H1 (cell line): Measurements from ENCODE around the gene FARS2. TPM values are rescaled to one million over a fixed set of nuclear protein-coding genes. Genes with fewer than 3 reads are reported as not detected.

ENCODE experiments used
- CTCF ChIA-PET: fragments of 300-600 bp; sonication (Branson Sonifier 250); formaldehyde crosslinking; loops from one replicate; lab custom pipeline; 2021; ENCODE audit not compliant: partially characterized antibody; lab: Charles Lee
- POLR2A ChIA-PET: fragments of 300-600 bp; sonication (Branson Sonifier 250); formaldehyde crosslinking; loops from one replicate; lab custom pipeline; 2021; ENCODE audit warnings: inconsistent platforms; ENCODE audit not compliant: partially characterized antibody; lab: Charles Lee
- DNase-seq, 2 experiments: peaks; one replicate each; pipeline versions ENCODE4 v3.0.0 to v3.0.0-alpha.2; 2010 to 2022; ENCODE audit warnings: low spot score in 2 of 2, low read depth in 1 of 2, mixed read lengths in 1 of 2
- FAIRE-seq: peaks from 2 replicates; lab custom pipeline; 2011; peaks lifted over from hg19 to GRCh38; lab: Jason Lieb, UNC
- H2AFZ ChIP-seq: 2 replicates; pipeline ENCODE4 v1.8.1; 2012; ENCODE audit warnings: low read length, inconsistent platforms
- H2AK5ac ChIP-seq: 2 replicates; pipeline ENCODE4 v1.6.1; 2013; ENCODE audit warnings: low read depth, low read length
- H2BK120ac ChIP-seq: replicated peaks from 2 replicates; pipeline ENCODE3; 2013; ENCODE audit warnings: low read depth, low read length, inconsistent platforms
- H2BK12ac ChIP-seq: 2 replicates; pipeline ENCODE4 v1.6.1; 2013; ENCODE audit warnings: low read depth, low read length
- H2BK15ac ChIP-seq: 2 replicates; pipeline ENCODE4 v1.6.1; 2013; ENCODE audit warnings: low read length
- H2BK20ac ChIP-seq: 2 replicates; pipeline ENCODE4 v1.6.1; 2013; ENCODE audit warnings: low read length
- H2BK5ac ChIP-seq: 2 replicates; pipeline ENCODE4 v1.6.1; 2013; ENCODE audit warnings: low read depth, low read length
- H3K14ac ChIP-seq: 2 replicates; pipeline ENCODE4 v1.6.1; 2013; ENCODE audit warnings: inconsistent platforms; ENCODE audit not compliant: insufficient read length
- H3K18ac ChIP-seq: 2 replicates; pipeline ENCODE4 v1.6.1; 2013; ENCODE audit warnings: low read length; ENCODE audit errors: extremely low read depth
- H3K23ac ChIP-seq: 2 replicates; pipeline ENCODE4 v1.6.1; 2013; ENCODE audit warnings: inconsistent platforms; ENCODE audit not compliant: insufficient read length
- H3K23me2 ChIP-seq: 2 replicates; pipeline ENCODE4 v1.6.1; 2013; ENCODE audit warnings: low read depth, low read length
- H3K27ac ChIP-seq: 2 replicates; pipeline ENCODE4 v1.6.1; 2011; ENCODE audit warnings: low read depth, low read length, inconsistent platforms
- H3K27me3 ChIP-seq, 4 experiments: replicated peaks in 1 of 4; 1 replicate in 1 of 4; 2 replicates in 3 of 4; pipeline versions ENCODE4 v1.6.1 to v1.8.1; 2011 to 2013; ENCODE audit warnings: low read length in 3 of 4, mild to moderate bottlenecking in 3 of 4, inconsistent platforms in 2 of 4, mixed read lengths in 2 of 4, moderate library complexity in 1 of 4; ENCODE audit not compliant: control insufficient read depth in 3 of 4, insufficient read depth in 3 of 4; ENCODE audit errors: extremely low read depth in 1 of 4
- H3K36me3 ChIP-seq, 4 experiments: 2 replicates each; pipeline versions ENCODE4 v1.6.1 to v1.8.1; 2011 to 2013; ENCODE audit warnings: mild to moderate bottlenecking in 4 of 4, low read length in 3 of 4, moderate library complexity in 2 of 4, control low read depth in 1 of 4, inconsistent platforms in 1 of 4; ENCODE audit not compliant: insufficient read depth in 4 of 4, control insufficient read depth in 2 of 4
- H3K4ac ChIP-seq: replicated peaks from 2 replicates; pipeline ENCODE3; 2013; ENCODE audit warnings: low read length, low read depth, mixed read lengths, inconsistent platforms; ENCODE audit not compliant: insufficient read length
- H3K4me1 ChIP-seq, 4 experiments: replicated peaks in 1 of 4; 1 replicate in 1 of 4; 2 replicates in 3 of 4; pipeline versions ENCODE4 v1.6.1 to v1.8.1; 2011 to 2013; ENCODE audit warnings: low read length in 3 of 4, inconsistent platforms in 2 of 4, mixed read lengths in 1 of 4; ENCODE audit not compliant: insufficient read depth in 4 of 4, control insufficient read depth in 3 of 4
- H3K4me2 ChIP-seq, 2 experiments: 2 replicates each; pipeline versions ENCODE4 v1.6.1 to v1.8.1; 2011 to 2013; ENCODE audit warnings: low read depth in 2 of 2, low read length in 2 of 2, control low read depth in 1 of 2, inconsistent platforms in 1 of 2, mild to moderate bottlenecking in 1 of 2; ENCODE audit not compliant: insufficient read depth in 1 of 2
- H3K4me3 ChIP-seq, 4 experiments: fragments of 200-600, 300-600 bp in 1 of 4; sonication (generic), shearing (Covaris generic), sonication (Bioruptor Twin) in 1 of 4; 2 replicates each; pipeline versions ENCODE4 v1.5.1 to v1.8.1; 2011 to 2016; ENCODE audit warnings: low read length in 4 of 4, low read depth in 3 of 4, control low read depth in 2 of 4, inconsistent platforms in 2 of 4, mild to moderate bottlenecking in 2 of 4, mixed read lengths in 1 of 4, moderate library complexity in 1 of 4; ENCODE audit not compliant: insufficient read depth in 2 of 4; ENCODE audit errors: extremely low read depth in 1 of 4
- H3K56ac ChIP-seq: replicated peaks from 2 replicates; pipeline ENCODE3; 2013; ENCODE audit warnings: low read depth, mild to moderate bottlenecking, mixed read lengths, low read length, inconsistent platforms; ENCODE audit not compliant: insufficient read length
- H3K79me1 ChIP-seq: 2 replicates; pipeline ENCODE4 v1.6.1; 2013; ENCODE audit warnings: low read depth, low read length, control low read depth
- H3K79me2 ChIP-seq, 2 experiments: 2 replicates each; pipeline versions ENCODE4 v1.6.1 to v1.8.1; 2012 to 2013; ENCODE audit warnings: low read length in 2 of 2, mild to moderate bottlenecking in 2 of 2, inconsistent platforms in 1 of 2; ENCODE audit not compliant: insufficient read depth in 2 of 2, control insufficient read depth in 1 of 2
- H3K9ac ChIP-seq, 4 experiments: replicated peaks in 1 of 4; 1 replicate in 1 of 4; 2 replicates in 3 of 4; pipeline versions ENCODE4 v1.6.1 to v1.8.1; 2011 to 2013; ENCODE audit warnings: low read depth in 3 of 4, low read length in 3 of 4, control low read depth in 2 of 4, mild to moderate bottlenecking in 2 of 4, moderate library complexity in 2 of 4, inconsistent platforms in 1 of 4; ENCODE audit errors: extremely low read depth in 1 of 4
- H3K9me3 ChIP-seq, 2 experiments: 2 replicates each; pipeline versions ENCODE4 v1.6.1 to v1.8.1; 2012 to 2013; ENCODE audit warnings: mild to moderate bottlenecking in 2 of 2, moderate library complexity in 2 of 2, control low read depth in 1 of 2, inconsistent platforms in 1 of 2, low read depth in 1 of 2, low read length in 1 of 2, mixed read lengths in 1 of 2; ENCODE audit not compliant: insufficient read depth in 2 of 2
- H4K20me1 ChIP-seq, 2 experiments: replicated peaks in 1 of 2; 2 replicates each; pipeline versions ENCODE3 to v1.8.1; 2011 to 2013; ENCODE audit warnings: inconsistent platforms in 2 of 2, low read length in 2 of 2, mild to moderate bottlenecking in 1 of 2; ENCODE audit not compliant: insufficient read depth in 2 of 2, control insufficient read depth in 1 of 2
- H4K5ac ChIP-seq: 2 replicates; pipeline ENCODE4 v1.6.1; 2013; ENCODE audit warnings: low read length, low read depth, mixed read lengths, inconsistent platforms; ENCODE audit not compliant: insufficient read length
- H4K8ac ChIP-seq: 2 replicates; pipeline ENCODE4 v1.8.0; 2013; ENCODE audit warnings: mild to moderate bottlenecking, moderate library complexity, low read length, inconsistent platforms; ENCODE audit not compliant: insufficient read depth; ENCODE audit errors: extremely low read depth
- H4K91ac ChIP-seq: replicated peaks from 2 replicates; pipeline ENCODE3; 2013; ENCODE audit warnings: low read length, mixed read lengths, inconsistent platforms; ENCODE audit not compliant: insufficient read length
- CTBP2 ChIP-seq: IDR thresholded peaks from 2 replicates; pipeline ENCODE4 v1.7.0; 2011; ENCODE audit warnings: borderline replicate concordance, mild to moderate bottlenecking, moderate library complexity, mixed read lengths, low read length; ENCODE audit not compliant: insufficient read depth, insufficient read length
- FOSL1 ChIP-seq: IDR thresholded peaks from 2 replicates; pipeline ENCODE4 v1.6.1; 2011; ENCODE audit warnings: mild to moderate bottlenecking, low read depth, low read length, moderate library complexity; ENCODE audit not compliant: insufficient read depth
- HDAC6 ChIP-seq: IDR thresholded peaks from one replicate; pipeline ENCODE4 v1.7.1; 2012; ENCODE audit warnings: low read depth, mild to moderate bottlenecking, inconsistent platforms, low read length, moderate library complexity
- KDM5A ChIP-seq: fragments of 200-600 bp; IDR thresholded peaks from 2 replicates; pipeline ENCODE4 v1.7.1; 2012; ENCODE audit warnings: mild to moderate bottlenecking, low read length, inconsistent platforms, mixed read lengths
- POLR2AphosphoS5 ChIP-seq: IDR thresholded peaks from 2 replicates; pipeline ENCODE4 v1.6.1; 2011; ENCODE audit warnings: low read depth, low read length
- WGBS, 2 experiments: shearing (Covaris generic) in 1 of 2; methylation state at CpG; one replicate each; pipeline versions ENCODE4 v1.1.6 to v1.1.7; 2013 to 2015; ENCODE audit warnings: low lambda C conversion rate in 2 of 2, mixed read lengths in 2 of 2, inconsistent platforms in 1 of 2, low coverage in 1 of 2, missing lambda C conversion rate in 1 of 2; ENCODE audit not compliant: insufficient replicate concordance in 2 of 2, insufficient coverage in 1 of 2, insufficient read length in 1 of 2; ENCODE audit errors: extremely low coverage in 1 of 2, missing lambda C conversion rate in 1 of 2; 5-methylcytosine and 5-hydroxymethylcytosine counted together
- polyA plus RNA-seq, 7 experiments: library from polyadenylated mRNA; depleted of rRNA in 3 of 7; stranded (reverse) in 5 of 7; unstranded in 2 of 7; fragments of >200 nt in 5 of 7; fragments of 200-250 nt in 2 of 7; gene quantifications; 1 replicate in 5 of 7; 2 replicates in 1 of 7; 4 replicates in 1 of 7; pipeline versions ENCODE4 v1.2.1 to v1.2.3, GENCODE V29; 2011 to 2013; ENCODE audit warnings: missing spikeins in 2 of 7, mixed read lengths in 2 of 7
- total RNA-seq: library from RNA; stranded (reverse); fragmentation: NEBNext Ultra II Directional; extraction: Animal tissue kit (Norgen Biotek cat#: 25700); gene quantifications from 2 replicates; pipeline ENCODE4 v1.2.1, GENCODE V29; 2021
- TF ChIP-seq, protein P1 (sequence below): IDR thresholded peaks from 2 replicates; pipeline ENCODE4 v1.6.1; 2011; ENCODE audit warnings: low read depth, mild to moderate bottlenecking, low read length; ENCODE audit not compliant: insufficient read depth
- TF ChIP-seq, protein P2 (sequence below): IDR thresholded peaks from 2 replicates; pipeline ENCODE4 v1.6.1; 2012; ENCODE audit warnings: low read length, inconsistent platforms
- TF ChIP-seq, protein P3 (sequence below): IDR thresholded peaks from 2 replicates; pipeline ENCODE4 v1.6.1; 2012; ENCODE audit warnings: inconsistent platforms
- TF ChIP-seq, protein P4 (sequence below): IDR thresholded peaks from 2 replicates; pipeline ENCODE4 v1.6.1; 2011; ENCODE audit warnings: low read length, improper control_type of control experiment

Gene FARS2
- total and polyA plus RNA-seq, 2 of the 8 experiments (the other 6 are each of a cell fraction or from before 2014, with no cell fraction given): 11.7 to 14.4 TPM

DNA sequence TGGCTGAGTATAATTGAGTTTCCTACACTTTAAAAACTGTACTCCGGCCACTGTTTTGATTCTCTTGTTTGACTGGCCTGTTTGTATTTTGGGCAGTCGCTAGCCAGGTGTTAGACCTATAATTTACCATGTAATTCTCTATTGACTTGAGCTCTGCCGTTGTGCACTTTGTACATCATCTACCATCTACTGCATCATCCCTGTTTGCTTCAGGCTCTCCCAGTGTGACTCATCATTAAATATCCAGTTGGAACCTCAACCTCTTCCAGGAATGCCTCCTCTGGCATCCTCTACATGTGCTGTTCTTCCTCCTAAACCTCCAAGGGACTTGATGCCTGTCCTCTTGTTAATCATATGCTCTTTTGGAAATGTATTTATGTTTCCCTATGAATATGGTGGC, 72.3 kb downstream of the FARS2 start:
- Histone ChIP-seq H4K8ac (no peak overlapping the region), H3K36me3 (no peaks in the 10 kb centered on the region), H3K79me1 (no peaks in the 10 kb centered on the region; the same call in 1 of the 2 replicates), H3K27me3 (no peaks in the 10 kb centered on the region), H3K4me1 (no peaks in the 10 kb centered on the region), H2BK20ac (no peak overlapping the region), H3K79me2 (peaks cover 0 to 2% of the 10 kb centered on the region in 2 experiments; a peak in 1 of 4 replicates), H3K27ac (no peak overlapping the region), H3K4ac (no peak overlapping the region), H3K9ac (no peak overlapping the region), H2AK5ac (no peak overlapping the region), H2BK120ac (no peak overlapping the region), H2BK15ac (no peak overlapping the region), H4K91ac (no peak overlapping the region), H3K14ac (no peak overlapping the region), H4K20me1 (peaks cover 2% of the 10 kb centered on the region in 2 experiments), H2AFZ (no peak overlapping the region), H4K5ac (no peak overlapping the region), H3K9me3 (no peaks in the 10 kb centered on the region), H2BK12ac (no peak overlapping the region), H3K4me2 (no peak overlapping the region), H3K23me2 (no peaks in the 10 kb centered on the region), H3K56ac (no peak overlapping the region), H2BK5ac (no peak overlapping the region), H3K23ac (no peak overlapping the region), H3K4me3 (no peak overlapping the region), H3K18ac (no peak overlapping the region)
- WGBS, 2 experiments: 98% methylated on average over 3 of the region's 3 CpGs; no CpG with 5 or more reads in 1 of the 2 experiments
- FAIRE-seq (no peak), DNase-seq (no peak)
- POLR2A ChIA-PET: no interaction called here
- CTCF ChIA-PET: interaction anchor here (0.9 to 1.4 kb wide), 2 partner anchors 31 to 153 kb away, joined by 3 to 5 read pairs; no protein-coding TSS in a partner anchor
- TF ChIP-seq, protein P1, sequence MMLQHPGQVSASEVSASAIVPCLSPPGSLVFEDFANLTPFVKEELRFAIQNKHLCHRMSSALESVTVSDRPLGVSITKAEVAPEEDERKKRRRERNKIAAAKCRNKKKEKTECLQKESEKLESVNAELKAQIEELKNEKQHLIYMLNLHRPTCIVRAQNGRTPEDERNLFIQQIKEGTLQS: no peak
- TF ChIP-seq POLR2AphosphoS5 (no peak), FOSL1 (no peak), KDM5A (no peak), CTBP2 (no peak), HDAC6 (no peak)
- TF ChIP-seq, protein P2, sequence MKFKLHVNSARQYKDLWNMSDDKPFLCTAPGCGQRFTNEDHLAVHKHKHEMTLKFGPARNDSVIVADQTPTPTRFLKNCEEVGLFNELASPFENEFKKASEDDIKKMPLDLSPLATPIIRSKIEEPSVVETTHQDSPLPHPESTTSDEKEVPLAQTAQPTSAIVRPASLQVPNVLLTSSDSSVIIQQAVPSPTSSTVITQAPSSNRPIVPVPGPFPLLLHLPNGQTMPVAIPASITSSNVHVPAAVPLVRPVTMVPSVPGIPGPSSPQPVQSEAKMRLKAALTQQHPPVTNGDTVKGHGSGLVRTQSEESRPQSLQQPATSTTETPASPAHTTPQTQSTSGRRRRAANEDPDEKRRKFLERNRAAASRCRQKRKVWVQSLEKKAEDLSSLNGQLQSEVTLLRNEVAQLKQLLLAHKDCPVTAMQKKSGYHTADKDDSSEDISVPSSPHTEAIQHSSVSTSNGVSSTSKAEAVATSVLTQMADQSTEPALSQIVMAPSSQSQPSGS: no peak
- TF ChIP-seq, protein P3, sequence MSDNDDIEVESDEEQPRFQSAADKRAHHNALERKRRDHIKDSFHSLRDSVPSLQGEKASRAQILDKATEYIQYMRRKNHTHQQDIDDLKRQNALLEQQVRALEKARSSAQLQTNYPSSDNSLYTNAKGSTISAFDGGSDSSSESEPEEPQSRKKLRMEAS: no peak
- TF ChIP-seq, protein P4, sequence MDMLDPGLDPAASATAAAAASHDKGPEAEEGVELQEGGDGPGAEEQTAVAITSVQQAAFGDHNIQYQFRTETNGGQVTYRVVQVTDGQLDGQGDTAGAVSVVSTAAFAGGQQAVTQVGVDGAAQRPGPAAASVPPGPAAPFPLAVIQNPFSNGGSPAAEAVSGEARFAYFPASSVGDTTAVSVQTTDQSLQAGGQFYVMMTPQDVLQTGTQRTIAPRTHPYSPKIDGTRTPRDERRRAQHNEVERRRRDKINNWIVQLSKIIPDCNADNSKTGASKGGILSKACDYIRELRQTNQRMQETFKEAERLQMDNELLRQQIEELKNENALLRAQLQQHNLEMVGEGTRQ: no peak
